ENCODE results near the gene LHPP. TPM values are rescaled to one million over a fixed set of nuclear protein-coding genes. Genes with fewer than 3 reads are reported as not detected.
"Not testable (repeated sequence)": the region's sequence is repeated elsewhere in the genome, so short reads cannot be mapped to it uniquely, and the experiment has no call there.

LHPP gene
- total RNA-seq, 6 donors from 2014 or later = 12.0 to 21.4 (median 16.4) TPM

DNA sequence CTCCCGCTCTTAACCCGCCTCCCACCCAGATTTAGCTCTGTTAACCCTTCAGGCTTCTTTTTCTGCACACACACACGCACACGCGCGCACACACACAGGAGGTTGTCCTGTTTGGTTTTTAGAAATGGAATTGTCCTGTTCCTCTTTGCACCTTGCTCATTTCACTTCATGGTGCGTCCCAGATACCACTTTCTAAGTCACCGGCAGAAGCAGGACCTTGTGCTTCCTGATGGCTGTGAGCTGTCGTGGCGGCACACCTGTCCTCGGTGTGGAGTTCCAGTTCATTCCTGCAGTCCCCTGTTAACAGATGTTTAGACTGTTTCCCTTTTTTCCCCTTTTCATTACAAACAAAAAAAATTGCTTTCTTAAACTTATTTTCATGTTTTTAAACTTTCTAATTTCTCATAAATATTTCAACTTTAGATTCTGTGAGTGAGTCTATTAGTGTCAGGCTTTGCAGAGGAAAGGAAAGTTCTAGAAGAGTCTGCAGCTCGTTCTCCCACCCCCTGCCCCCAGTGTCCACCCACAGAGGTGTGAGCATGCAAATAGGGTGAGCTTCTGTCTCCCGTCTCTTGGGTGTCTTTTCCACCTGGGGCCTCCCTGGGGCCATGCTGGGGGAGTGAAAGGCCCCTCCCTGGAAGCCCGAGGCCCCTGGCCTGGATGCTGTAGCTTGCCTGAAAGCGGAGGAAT lies 85.5 kb downstream of the LHPP start:
- ATAC-seq (ENCODE audit: low FRiP score in 2 of 2) (no peak), DNase-seq (no peak)
- no peak overlapping the region for H3K27ac ChIP-seq
- H3K4me1 ChIP-seq = peaks cover 0 to 6% (median 0%) of the 10 kb centered on the region in 4 donors
- TF ChIP-seq POLR2AphosphoS5 (IDR thresholded peaks at IDR 0.05) (no peak), POLR2A (IDR thresholded peaks at IDR 0.05) (no peak), CTCF (IDR thresholded peaks at IDR 0.05) (no peak), EP300 (IDR thresholded peaks at IDR 0.05) (no peak)
- H3K36me3 ChIP-seq = no peaks in the 10 kb centered on the region
- 78 to 79% methylated on average over 13 of the region's 15 CpGs for WGBS, 2 donors
- no peaks in the 10 kb centered on the region for H3K9me3 ChIP-seq
- no peak overlapping the region for H3K4me3 ChIP-seq
- no peaks in the 10 kb centered on the region for H3K27me3 ChIP-seq

DNA sequence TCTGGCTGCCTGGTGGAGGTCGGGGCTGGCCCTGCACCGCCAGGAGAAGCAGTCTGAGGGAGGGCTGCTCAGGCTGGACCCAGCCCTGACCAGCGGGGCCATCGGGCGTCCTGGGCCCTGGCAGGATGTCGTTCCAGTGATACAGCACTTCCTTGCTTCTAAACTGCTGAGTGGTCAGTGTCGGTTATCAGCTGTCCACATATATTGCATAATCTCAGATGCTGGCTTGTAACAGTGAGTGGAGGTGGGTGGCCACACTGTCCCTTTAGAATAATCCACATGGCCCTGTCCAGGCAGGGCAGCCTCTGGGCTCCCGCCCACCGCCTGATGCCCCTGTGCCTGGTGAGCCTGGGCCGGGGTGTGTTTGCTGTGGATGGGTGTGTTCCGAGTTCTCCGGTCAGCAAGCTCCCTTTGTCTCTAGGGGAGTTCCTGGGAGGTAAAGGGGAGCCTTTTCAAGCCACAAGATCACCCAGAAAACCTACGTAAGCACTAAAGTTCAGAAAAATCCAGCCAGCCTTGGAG lies 86.1 kb downstream of the LHPP start:
- Histone ChIP-seq H3K27me3 (no peaks in the 10 kb centered on the region), H3K36me3 (no peaks in the 10 kb centered on the region), H3K27ac (no peak overlapping the region), H3K4me3 (no peak overlapping the region), H3K9me3 (no peaks in the 10 kb centered on the region), H3K4me1 (peaks cover 0 to 6% (median 0%) of the 10 kb centered on the region in 4 donors)
- peak in 1 of 2 donors; percentile 3 for ATAC-seq (ENCODE audit: low FRiP score in 2 of 2)
- WGBS, 2 donors = 49 to 85% methylated on average over 4 to 12 of the region's 13 CpGs
- DNase-seq = peak in 1 of 2 donors; percentile 65
- TF ChIP-seq POLR2A (IDR thresholded peaks at IDR 0.05) (no peak), POLR2AphosphoS5 (IDR thresholded peaks at IDR 0.05) (peak in 1 of 2 donors; percentile 15)

GRCh38 chr10:124549171-124549570 lies 87.5 kb downstream of the LHPP start:
- not testable (repeated sequence) for H3K27ac ChIP-seq; ATAC-seq (ENCODE audit: low FRiP score in 2 of 2); H3K9me3 ChIP-seq; H3K4me3 ChIP-seq; H3K36me3 ChIP-seq; H3K27me3 ChIP-seq; DNase-seq; H3K4me1 ChIP-seq
- WGBS, 2 donors = 97 to 98% methylated on average over 3 of the region's 3 CpGs

GRCh38 chr10:124550293-124551034 lies 88.8 kb downstream of the LHPP start:
- peaks cover 0 to 6% (median 0%) of the 10 kb centered on the region in 4 donors for H3K4me1 ChIP-seq
- H3K36me3 ChIP-seq = no peaks in the 10 kb centered on the region
- H3K27ac ChIP-seq = no peak overlapping the region
- H3K4me3 ChIP-seq = no peak overlapping the region
- ATAC-seq (ENCODE audit: low FRiP score in 2 of 2) (no peak), DNase-seq (peak in 1 of 2 donors; percentile 66)
- no peaks in the 10 kb centered on the region for H3K27me3 ChIP-seq
- 82 to 83% methylated on average over 19 to 26 of the region's 26 CpGs for WGBS, 2 donors
- TF ChIP-seq EP300 (IDR thresholded peaks at IDR 0.05) (no peak), POLR2A (IDR thresholded peaks at IDR 0.05) (no peak), CTCF (IDR thresholded peaks at IDR 0.05) (no peak), POLR2AphosphoS5 (IDR thresholded peaks at IDR 0.05) (no peak)
- no peaks in the 10 kb centered on the region for H3K9me3 ChIP-seq

GRCh38 chr10:124551097-124551496 lies 89.5 kb downstream of the LHPP start:
- Histone ChIP-seq H3K4me1 (peaks cover 0 to 6% (median 0%) of the 10 kb centered on the region in 4 donors), H3K27ac (no peak overlapping the region), H3K27me3 (no peaks in the 10 kb centered on the region), H3K9me3 (no peaks in the 10 kb centered on the region), H3K36me3 (no peaks in the 10 kb centered on the region), H3K4me3 (no peak overlapping the region)
- ATAC-seq (ENCODE audit: low FRiP score in 2 of 2) (peak in 1 of 2 donors; percentile 7), DNase-seq (no peak)
- TF ChIP-seq POLR2A (IDR thresholded peaks at IDR 0.05) = no peak
- TF ChIP-seq POLR2AphosphoS5 (IDR thresholded peaks at IDR 0.05) = no peak
- no peak for TF ChIP-seq CTCF (IDR thresholded peaks at IDR 0.05)
- no peak for TF ChIP-seq EP300 (IDR thresholded peaks at IDR 0.05)
- 88 to 95% methylated on average over 9 of the region's 9 CpGs for WGBS, 2 donors
